ENCODE data around the gene PDLIM7. TPM values are rescaled to one million over a fixed set of nuclear protein-coding genes. Genes with fewer than 3 reads are reported as not detected.
"Not testable (repeated sequence)": the region's sequence is repeated elsewhere in the genome, so short reads cannot be mapped to it uniquely, and the experiment has no call there.

The PDLIM7 gene
- total RNA-seq, 1 donor from 2014 or later: 48.3 TPM

DNA sequence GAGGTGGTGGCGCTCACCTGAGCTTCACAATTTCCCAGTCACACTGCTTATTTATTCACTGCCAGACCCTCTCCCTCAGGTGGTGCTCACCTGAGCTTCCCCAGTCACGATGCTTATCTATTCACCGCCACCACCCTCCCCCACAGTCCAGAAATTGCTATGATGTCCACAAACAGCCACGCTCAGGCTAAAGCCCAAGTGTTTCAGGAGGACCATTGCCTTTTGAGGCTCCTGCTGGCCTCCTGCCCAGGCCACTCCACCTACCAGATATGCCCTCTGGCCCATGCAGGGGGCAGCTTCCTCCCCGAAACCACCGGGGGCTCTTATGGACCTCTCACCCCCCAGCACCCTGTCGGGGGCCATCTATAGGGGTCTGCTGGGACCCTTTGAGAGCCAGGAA lies 4.6 kb downstream of the PDLIM7 start:
- intact Hi-C loops (cut with micrococcal nuclease): no loop called here

DNA sequence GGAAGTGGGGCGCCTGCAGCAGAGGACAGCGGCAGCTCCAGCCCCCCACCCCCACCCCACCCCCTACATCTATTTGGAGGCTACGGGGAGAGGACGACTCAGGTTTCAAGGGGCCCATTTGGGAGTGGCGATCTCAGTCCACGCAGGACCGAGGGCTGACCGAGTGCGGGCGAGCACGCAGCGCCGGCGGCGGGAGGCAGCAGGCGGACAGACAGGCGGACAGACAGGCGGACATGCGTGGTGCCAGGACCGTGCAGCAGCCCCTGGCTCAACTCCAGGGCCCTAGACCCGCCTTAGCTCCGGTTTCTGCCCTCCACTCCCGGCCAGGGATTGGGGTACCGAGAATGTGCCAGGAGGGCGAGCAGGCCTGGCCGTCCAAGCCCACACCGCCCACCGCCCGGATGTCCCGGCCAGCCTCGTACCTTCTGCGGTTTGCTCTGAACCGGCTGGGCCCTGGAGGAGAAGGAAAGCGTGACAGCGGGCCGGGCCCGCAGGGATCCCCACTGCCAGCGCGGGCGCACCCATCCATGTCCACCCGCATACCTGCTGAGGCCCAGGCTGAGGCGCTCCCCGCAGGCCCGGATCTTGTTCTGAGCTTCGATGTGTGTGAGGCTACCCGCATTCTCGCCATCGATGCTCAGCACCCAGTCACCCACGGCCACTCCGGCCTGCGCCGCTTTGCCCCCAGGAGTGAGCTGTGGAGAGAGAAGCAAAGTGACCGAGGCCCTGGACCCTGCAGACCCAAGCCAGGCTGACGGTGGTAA lies 5.2 kb downstream of the PDLIM7 start:
- intact Hi-C loops (cut with micrococcal nuclease): no loop called here

DNA sequence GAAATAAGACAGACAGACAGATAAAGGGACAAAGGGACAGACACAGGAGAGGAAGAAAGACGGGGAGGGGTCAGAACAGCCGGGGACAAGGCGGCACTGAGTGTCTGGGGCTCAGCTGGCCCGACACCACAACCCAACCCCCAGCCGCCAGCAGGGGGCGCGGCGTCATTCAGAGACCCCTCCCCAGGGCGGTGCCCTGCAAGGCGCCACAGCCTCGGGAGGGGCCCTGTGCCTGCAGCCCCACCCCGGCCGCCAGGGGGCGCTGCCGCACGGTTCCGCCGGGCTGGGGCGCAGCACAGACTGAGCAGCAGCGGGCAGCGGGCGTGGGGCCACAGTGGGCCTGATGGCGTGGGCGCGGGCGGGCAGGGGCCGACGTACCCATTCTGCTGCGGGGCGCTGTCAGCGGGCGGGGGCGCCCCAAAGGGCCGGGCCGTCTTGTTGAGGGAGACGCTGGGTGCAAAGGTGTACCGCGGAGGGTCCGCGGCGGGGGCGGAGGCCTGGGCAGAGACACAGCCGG lies 5.9 kb downstream of the PDLIM7 start:
- intact Hi-C loops (cut with micrococcal nuclease): no loop called here

DNA sequence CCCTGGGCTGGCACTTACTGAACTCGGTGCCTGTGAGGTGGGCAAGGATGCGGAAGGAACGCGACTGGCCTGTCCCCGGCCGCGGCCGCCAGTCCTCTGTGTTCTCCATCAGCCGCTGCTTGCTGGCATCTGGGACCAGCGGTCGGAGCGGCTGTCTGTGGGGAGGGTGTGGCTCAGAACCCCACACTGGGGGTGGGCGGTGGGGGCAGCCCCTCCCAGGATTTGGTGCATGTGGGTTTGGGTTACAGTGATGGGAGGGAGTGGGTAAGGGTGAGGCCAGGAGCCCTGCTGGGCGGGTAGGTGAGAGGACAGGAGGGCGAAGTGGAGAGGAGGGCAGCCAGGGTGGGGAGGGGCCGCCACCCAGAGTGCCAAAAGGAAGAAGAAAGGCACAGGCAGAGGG lies 6.4 kb downstream of the PDLIM7 start:
- intact Hi-C loops (cut with micrococcal nuclease): no loop called here

DNA sequence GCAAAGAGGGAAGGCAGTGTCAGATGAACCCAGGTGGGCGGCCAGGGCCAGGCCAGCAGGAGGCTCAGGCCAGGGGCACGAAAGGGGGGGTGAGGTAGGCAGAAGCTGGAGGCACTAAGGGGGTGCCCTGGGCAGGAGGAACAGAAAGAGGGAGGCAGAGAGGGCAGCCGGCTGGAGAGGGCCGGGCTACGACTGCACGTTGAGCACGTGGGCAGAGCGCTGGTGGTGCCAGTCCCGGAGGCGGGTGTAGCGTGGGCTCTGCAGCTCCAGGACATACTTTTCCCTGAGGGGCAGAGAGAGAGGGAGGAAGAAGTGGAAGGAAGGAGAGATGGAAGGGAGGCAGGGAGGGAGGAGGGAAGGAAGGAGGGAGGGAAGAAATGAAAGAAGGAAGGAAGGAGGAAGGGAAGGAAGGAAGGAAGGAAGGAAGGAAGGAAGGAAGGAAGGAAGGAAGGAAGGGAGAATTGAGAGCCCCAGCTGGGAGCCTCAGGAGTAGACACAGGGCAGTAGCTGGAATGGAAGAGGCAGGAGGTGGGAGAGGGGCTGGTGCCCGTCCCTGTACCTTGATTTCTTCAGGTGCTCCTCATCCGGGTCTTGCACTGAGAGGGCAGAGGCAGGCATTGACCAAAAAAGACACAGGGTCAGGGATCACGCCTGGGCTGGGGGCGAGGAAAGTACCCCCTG lies 7.0 kb downstream of the PDLIM7 start:
- intact Hi-C loops (cut with micrococcal nuclease): no loop called here

DNA sequence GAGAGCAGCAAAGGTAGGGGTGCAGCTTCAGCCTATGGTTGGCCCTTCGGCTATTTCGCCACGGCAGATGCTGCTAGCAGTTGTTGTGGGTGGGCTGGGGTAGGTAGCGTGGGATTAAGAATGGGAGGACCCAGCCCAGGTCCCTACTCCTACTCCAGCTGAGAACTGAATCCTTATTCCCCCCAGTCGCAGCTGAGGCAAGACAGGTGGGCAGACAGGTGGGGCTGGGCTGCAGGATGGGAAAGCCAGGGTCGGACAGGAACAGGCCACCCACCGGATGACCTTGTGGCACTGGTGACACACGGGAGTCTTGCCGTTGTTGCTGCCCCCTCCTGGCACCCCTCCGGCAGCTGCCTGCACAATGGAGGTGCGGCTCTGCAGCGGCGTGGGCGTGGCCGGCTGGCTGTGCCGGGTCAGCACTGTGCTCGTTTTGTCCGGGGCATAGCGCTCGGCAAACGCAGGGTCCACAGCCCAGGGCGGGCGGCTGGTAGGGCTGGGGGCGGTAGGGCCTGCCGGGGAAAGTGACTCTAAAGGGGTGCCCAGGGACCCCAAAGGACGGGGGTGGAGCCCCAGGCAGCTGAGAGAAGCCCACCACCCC lies 8.2 kb downstream of the PDLIM7 start:
- intact Hi-C loops (cut with micrococcal nuclease): no loop called here

DNA sequence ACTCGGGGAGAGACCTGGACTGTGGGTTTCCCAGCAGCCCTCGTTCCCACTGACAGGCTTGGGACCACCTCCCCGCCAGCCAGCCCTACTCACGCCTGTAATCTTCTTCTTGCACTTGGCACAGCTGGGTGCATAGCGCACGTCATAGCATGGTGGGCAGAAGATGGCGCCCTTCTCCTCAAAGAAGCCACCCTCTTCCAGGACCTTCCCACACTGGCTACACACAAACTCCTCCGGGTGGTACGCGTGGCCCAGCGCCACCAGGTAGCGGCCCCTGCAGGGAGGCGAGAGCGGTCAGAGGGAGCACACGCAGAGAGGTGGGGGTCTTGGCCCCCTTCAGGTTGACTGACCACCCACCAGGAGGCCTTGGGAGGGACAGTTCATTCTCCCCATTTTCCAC lies 9.4 kb downstream of the PDLIM7 start:
- intact Hi-C loops (cut with micrococcal nuclease): no loop called here

DNA sequence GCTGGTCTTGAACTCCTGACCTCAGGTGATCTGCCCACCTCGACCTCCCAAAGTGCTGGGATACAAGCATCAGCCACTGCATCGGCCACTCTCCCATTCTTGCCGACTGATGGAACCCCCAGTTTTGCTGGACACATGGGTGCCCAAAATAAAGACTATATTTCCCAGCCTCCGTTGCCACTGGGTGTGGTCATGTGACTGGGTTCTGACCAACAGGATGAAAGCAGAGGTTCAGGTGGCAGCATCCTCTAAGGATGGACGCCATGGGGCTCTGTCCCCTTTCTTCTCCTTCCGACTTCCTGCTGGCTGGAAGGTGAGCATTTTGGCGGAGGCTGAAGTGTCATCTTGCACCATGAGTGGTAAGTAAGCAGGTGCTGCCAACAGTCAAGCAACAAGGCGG lies 10.3 kb downstream of the PDLIM7 start:
- intact Hi-C loops (cut with micrococcal nuclease): no loop called here

DNA sequence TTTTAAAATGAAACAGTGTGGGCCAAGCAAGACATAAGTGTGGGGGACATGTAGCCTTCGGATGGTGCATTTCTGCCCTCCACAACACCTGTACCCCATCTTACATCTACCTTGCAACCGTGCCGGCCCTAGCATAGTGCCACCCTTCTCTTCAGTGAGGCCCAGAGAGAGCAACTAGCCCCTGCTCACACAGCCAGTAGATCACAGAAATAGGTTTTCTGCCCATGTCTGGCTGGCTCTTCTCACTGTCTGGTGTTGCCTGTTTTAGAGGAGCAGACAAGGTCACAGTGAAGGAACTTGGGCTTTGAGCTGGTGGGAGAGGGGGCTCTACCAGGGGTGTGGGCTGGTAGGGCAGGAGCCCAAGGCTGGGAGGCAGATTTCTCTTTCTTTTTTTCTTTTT lies 11.1 kb downstream of the PDLIM7 start:
- intact Hi-C loops (cut with micrococcal nuclease): no loop called here

DNA sequence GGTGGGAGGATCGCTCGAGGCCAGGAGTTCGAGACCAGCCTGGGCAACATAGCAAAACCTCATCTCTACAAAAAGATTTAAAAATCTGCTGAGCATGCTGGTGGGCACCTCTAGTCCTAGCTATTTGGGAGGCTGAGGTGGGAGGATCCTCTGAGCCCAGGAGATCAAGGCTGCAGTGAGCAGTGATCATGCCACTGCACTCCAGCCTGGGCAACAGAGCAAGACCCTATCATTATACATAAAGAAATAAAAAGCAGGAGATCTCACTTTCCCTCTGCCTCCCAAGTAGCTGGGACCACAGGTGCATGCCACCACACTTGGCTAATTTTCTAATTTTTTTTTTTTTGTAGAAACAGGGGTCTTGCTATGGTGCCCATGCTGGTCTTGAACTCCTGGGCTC lies 11.7 kb downstream of the PDLIM7 start:
- intact Hi-C loops (cut with micrococcal nuclease): not testable (repeated sequence)

DNA sequence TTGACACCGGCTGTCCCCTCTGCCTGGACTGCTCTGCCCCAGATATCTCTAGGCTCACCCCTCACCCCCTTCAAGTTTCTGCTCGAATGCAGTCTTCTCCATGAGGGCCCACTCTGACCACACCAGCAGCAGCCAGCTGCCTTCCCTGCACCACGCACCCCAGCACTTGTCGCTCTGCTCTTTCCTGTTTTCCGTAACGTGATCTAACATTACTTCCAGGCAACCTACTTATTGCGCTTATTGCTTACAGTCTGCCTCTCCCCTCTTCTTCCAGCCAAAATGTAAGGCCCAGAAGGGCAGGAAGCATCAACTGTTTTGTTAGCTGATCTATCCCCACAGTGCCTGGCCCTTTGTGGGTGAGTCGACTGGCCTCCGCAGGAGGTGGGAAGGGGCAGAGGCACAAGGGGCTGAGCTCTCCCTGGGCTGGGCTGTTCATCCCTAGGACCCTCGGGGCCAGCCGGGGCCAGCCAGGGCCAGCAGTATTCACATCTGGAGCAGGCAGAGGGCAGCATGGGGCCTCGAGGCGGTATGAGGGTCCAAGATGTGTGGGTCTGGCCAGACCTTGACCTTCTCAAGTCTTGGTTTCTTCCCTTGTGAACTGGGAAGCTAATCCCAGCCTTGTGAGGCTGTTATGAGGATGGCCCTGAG lies 12.4 kb downstream of the PDLIM7 start:
- intact Hi-C loops (cut with micrococcal nuclease): no loop called here

DNA sequence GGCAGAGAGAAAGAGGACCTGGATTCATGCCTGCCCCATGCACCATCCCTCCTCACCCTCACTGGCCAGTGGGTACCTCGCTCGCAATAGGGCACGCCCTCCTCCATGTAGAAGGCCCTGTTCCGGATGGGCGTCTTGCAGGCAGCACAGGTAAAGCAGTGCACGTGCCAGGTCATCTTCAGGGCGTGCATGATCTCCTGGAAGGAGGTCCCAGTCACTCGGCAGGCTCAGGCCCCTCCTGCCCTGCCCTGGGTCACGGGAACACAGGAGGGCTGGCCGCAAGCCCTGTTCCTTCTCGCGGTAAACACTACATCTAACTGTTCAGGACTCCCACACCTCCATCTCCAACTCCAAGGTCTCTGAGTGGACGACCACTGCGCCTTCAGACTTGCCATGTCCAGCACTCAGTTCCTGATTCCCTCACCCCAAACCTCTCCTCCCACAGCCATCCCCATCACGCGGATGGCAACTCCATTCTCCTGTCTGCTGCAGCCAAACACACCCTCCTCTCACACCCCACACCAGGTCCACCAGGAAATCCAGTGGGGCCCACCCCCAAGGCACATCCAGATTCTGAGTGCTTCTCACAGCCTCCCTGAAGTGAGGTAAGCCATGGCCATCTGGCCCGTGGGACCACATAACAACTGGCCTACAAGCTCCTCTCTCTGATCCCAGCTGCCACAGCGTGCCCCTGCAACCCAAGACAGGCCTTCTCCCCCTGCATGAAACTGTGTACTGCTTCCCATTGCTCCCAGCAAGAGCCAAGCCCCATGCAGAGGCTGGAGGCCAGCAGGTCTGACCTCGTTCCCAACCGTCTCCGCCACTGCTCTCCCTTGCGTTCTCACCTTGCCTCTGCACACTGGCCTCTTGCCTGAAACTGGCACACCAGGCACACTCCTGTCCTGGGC lies 13.2 kb downstream of the PDLIM7 start:
- intact Hi-C loops (cut with micrococcal nuclease): no loop called here

DNA sequence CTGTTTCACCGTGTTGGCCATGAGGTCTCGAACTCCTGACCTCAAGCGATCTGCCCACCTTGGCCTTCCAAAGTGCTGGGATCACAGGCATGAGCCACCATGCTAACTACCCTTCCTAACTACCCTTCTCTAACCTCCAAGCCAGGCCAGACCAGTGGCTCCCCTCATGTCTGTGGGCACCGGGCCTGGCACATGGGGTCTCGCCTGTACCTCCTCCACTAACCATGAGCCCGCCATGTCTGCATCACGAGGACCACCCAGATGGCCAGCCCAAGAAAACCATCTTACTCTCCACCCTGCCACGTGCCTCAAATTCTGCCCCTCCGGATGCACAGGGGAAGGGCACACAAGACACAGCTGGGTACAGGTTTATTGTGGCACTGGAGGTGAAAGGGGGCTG lies 14.4 kb downstream of the PDLIM7 start:
- intact Hi-C loops (cut with micrococcal nuclease): no loop called here

DNA sequence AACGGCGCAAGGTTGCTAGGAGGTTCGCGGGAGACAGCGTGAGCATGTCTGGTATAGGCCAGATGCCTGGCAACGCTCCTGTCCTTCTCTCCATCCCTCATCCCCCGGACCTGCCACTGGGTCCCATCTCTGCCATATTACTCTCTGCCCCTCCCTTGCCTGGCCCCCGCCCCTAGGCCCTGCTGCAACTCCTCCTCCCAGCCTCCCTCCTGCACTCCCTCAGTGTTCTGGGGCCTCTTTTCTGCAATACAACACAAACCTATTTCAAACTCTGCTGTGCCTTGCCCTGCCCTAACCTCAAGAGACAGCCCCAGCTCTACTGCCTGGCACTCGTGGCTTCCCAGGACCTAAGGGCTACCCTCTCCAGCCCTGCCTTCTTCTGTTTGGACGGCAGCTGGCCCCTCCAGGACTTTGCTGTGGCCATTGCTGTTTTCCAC lies 15.0 kb downstream of the PDLIM7 start:
- intact Hi-C loops (cut with micrococcal nuclease): no loop called here

DNA sequence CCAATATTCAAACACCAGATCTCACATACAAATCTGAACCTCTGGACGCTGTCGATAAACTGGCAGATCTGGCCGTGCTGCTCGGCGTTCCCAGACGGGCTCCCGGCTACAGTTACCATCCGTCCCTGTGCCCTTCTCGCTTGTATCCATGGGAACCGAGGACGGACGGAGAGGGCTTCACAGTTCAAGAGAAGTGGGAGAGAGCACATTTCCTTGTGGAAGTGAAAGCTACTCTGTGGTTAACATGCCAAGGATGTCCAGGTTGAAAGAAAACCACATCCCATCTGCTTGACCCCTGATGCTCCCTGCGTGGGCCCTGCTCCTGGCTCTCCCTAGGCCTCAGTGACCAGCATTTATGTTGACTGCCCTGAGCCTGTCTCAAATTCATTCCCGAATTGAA lies 17.6 kb downstream of the PDLIM7 start:
- intact Hi-C loops (cut with micrococcal nuclease): loop anchor here (1.0 kb wide), 1 partner anchor 18 kb away; the partner anchor contains the start of gene PDLIM7

DNA sequence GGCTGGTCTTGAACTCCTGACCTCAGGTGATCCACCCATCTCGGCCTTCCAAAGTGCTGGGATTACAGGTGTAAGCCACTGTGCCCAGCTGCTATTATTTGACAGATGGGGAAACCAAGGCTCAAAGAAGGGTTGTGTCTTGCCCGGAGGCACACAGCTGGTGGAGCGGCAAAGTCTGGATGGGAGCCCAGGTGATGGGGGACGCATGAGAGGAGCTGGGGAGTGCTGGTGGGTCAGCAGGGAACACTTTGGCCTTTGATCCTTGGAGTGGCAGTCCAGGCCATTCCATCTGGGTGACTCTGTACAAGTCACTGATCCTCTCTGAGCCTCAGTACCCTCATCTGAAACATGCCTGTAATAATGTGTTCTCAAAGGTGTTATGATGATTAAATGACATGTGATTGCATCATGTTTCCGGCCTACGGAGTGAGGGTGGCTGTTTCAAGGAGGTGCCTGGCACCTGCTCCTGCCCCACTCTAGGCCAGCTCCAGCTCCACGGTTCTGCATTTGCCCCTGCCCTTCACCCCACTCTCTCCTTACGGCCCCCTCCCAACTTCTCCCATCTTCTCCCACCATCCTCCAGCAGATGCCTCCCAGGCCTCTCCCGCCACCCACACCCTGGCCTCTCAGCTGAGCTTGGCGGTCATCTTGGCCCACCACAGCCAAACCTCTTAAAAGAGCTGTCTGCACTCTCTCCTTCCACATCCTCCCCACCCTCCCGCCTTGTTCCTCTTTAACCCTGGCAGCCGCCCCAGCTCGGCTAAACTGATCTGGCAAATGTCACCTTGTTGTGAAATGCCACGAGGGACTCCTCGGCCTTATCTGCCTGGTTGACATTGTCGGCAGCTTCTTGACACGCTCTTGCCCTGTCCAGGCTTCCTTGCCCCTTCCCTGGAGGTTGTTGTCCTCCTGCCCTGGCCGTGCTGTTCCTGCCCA lies 18.4 kb downstream of the PDLIM7 start:
- intact Hi-C loops (cut with micrococcal nuclease): loop anchor here (1.0 kb wide), 1 partner anchor 18 kb away; the partner anchor contains the start of gene PDLIM7

DNA sequence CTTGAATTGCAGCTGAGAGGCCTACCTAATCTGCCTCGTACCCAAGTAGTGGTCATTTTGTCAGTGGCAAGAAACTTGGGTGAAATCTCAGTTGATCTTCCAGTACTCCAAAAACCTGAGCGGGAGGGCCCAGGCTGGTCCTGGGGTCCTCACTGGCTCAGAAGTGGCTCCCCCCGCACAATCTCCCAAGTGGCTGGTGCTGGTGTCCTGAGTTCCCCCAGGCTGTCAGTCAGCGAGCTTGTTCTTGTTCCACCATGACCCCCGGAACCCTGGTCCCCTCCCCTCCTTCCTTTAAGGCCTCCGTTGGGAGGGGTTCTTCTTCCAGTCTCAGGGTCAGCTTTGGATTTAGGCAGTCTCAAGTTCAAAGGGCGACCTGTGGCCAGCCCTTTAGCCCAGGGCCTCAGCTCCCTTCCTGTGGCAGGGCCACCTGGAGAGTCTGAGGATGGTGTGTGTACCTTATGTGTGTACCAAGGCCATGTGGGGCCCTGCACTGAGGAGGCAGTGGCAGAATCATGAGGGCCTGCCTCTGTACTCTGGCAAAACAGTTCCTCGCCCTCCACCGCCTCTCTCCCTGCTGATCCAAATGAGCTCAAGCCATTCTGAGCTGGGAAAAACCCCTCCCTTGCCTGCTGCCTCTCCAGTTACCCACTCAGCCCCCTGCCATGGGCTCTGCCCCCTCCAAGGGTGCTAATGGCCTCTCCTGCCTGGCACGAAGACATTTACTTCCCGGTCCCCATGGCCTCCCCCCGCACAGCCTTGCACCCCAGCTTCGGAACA lies 19.5 kb downstream of the PDLIM7 start:
- intact Hi-C loops (cut with micrococcal nuclease): no loop called here

DNA sequence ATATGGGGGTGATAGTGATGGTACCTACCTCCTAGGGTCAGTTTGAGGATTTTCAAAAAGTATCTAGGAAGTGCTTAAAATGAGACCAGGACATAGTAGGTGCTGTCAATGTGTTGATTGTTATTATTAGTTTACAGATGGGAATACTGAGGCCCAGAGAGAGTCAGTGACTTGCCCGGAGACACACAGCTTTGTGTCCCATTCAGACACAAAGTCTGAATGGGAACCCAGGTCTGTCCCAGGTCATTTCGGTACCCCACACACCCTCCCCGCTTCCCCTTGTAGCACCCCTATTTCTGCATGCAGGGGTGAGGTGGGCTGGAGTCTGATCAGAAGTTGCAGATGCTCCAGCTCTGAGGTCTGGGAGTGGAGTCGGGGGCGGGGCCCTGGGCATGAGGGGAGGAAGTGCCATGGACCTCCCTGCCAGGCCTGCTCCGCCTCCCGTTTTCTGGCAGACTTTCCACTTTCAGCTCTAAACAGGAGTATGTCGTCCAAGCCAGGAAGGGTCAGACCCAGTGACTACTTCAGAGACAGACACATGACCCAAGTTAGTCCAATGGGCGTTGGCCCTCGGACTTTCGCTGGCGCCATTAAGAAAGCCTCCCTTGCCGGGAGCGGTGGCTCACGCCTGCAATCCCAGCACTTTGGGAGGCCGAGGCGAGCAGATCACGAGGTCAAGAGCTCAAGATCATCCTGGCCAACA lies 20.7 kb downstream of the PDLIM7 start:
- intact Hi-C loops (cut with micrococcal nuclease): no loop called here
